AG08396 (cell line): ENCODE results near the gene PNRC1.
"Not testable (repeated sequence)": the region's sequence is repeated elsewhere in the genome, so short reads cannot be mapped to it uniquely, and the experiment has no call there.

Source experiments
- DNase-seq: peaks from one replicate; pipeline ENCODE4 v3.0.0; 2012; ENCODE audit warnings: low spot score, mixed read lengths

Gene PNRC1

GRCh38 chr6:89059227-89059626, 21.3 kb upstream of the PNRC1 start:
- DNase-seq = no peak

- DNase-seq = no peak
These were observed 16.7 kb upstream of the PNRC1 start for GRCh38 chr6:89063881-89064280.

DNA sequence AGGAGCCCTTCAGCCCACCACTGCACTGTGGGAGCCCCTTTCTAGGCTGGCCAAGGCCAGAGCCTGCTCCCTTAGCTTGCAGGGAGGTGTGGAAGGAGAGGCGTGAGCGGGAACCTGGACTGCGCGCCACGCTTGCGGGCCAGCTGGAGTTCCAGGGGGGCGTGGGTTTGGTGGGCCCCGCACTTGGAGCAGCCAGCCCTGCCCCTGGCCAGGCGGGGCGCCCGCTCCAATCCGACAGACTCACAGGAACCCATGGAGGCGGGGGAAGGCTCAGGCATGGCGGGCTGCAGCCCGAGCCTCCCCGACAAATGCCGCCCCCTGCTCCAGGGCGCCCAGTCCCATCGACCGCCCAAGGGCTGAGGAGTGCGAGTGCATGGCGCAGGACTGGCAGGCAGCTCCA, 15.6 kb upstream of the PNRC1 start:
- not testable (repeated sequence) for DNase-seq

DNA sequence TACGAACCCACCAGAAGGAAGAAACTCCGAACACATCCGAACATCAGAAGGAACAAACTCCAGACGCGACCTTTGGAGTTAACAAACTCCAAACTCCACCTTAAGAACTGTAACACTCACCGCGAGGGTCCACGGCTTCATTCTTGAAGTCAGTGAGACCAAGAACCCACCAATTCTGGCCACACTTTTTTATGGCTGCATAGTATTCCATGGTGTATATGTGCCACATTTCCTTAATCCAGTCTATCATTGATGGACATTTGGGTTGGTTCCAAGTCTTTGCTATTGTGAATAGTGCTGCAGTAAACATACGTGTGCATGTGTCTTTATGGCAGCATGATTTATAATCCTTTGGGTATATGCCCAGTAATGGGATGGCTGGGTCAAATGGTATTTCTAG, 14.4 kb upstream of the PNRC1 start:
- DNase-seq = not testable (repeated sequence)

- no peak for DNase-seq
These were observed 13.5 kb upstream of the PNRC1 start for GRCh38 chr6:89066940-89067646.

- no peak for DNase-seq
These were observed 12.8 kb upstream of the PNRC1 start for GRCh38 chr6:89067796-89068195.

DNA sequence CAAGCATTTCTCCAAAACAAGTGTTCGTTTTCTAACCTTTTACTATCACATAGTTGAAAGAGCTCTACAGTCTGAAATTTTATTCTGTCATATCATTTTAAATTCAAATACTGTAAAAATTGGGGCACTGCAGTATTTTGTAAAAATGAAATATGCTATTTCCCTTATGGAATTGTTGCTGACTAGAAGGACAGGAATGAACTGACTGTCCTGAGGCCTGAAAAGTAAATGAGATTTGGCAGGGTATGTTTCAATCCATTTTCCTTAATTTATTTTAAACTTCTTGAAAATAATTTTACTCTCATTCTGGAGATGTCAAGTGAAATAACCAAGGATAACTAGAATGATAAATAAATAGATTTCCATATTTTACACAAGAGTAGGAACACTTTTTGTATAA, 11.9 kb upstream of the PNRC1 start:
- DNase-seq = no peak

- DNase-seq = no peak
These were observed 10.9 kb upstream of the PNRC1 start for GRCh38 chr6:89069536-89070163.

DNA sequence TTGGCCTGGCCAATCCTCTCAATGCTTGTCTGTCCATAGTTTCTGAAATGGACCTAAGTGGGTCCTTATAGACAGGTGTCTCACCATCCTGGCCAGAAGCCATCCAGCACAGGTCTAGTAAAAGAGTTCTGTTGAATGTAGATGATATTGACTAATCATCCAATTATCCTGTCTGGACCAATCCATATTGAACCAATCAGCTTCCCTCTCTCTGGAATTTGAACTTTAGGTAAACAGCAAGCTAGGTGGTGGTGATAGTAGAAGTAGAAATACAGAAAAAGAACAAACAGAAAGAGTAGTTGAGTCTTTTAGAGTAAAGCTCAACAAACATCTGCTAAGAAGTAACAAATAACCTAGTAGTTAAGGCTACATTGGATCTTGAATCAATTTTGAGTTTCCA, 9.5 kb upstream of the PNRC1 start:
- no peak for DNase-seq

DNA sequence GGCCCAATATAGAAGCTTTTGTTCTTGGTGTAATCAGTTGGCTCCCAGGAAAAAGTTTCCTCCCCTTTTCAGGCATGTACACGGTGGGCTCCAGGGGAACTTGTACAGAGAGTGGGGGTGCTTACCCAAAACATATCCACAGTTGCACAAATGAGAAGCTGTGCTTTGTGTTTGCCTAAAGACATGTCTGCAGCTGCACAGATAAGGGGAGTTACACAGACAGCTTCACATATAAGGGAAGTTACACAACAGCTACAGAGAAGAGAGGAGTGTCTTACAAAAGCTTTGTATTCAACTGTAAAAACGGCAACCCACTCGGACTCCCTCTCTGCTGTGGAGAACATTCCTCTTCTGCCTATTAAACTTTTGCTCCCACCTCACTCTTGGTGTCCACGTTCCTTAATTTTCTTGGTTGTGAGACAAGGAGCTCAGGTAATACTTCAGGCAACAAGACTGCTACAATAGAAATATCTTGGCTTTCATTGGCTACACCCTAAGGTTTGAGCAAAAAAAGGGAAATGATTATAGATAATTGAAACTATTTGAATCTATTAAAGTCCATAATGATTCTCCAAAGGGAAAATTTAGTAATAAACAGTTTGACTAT, 7.4 kb upstream of the PNRC1 start:
- no peak for DNase-seq

- no peak for DNase-seq
These were observed 6.7 kb upstream of the PNRC1 start for GRCh38 chr6:89073840-89074239.

GRCh38 chr6:89079511-89080234, 878 bp upstream of the PNRC1 start:
- DNase-seq = peak; percentile 34

DNA sequence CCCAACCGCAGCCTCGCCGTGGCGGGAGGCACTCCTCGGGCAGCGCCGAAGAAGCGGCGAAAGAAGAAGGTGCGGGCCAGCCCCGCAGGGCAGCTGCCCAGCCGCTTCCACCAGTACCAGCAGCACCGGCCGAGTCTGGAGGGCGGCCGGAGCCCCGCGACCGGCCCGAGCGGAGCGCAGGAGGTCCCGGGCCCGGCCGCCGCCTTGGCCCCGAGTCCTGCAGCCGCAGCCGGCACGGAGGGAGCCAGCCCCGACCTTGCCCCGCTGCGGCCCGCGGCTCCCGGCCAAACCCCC, 525 bp downstream of the PNRC1 start:
- DNase-seq = no peak

- DNase-seq = peak; percentile 95
These were observed 1.1 kb downstream of the PNRC1 start for GRCh38 chr6:89081423-89082322.

DNA sequence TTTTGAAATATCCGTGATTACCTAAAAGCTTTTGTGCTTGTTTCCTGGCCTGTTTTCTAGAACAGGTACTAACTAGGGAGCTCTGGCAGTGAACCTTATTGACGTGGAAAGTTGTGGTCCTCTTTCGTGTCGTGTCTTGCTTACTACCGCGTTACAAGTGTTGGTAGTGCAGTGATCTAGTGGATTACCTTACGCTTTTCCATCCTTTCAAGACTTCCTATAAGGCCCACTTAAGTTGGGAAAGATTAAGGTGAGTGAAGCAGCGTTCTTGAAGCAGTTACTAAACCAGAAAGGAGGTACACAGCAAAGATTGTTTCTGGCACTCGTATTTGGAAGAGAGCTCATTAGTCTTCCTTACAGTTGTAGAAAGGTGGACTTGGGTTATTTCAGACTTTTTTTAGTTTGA, 1.9 kb downstream of the PNRC1 start:
- no peak for DNase-seq

- DNase-seq = no peak
These were observed 4.0 kb downstream of the PNRC1 start for GRCh38 chr6:89084542-89084941.

DNA sequence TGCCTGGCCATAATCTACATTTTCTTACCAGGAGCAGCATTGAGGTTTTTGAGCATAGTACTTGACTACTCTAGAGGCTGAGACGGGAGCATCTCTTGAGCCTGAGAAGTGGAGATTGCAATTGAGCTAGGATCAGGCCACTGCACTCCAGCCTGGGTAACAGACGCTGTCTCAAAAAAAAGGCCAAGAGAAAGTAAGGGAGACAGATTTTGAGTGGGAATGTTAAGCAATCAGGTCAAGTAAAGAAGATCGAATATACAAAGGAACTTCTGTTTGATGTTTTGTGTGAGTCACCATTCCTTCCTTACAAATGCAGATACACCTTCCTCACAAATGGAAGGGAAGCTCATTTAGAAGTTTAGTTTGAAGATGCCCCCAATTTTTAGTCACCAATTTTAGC, 4.4 kb downstream of the PNRC1 start:
- no peak for DNase-seq

- DNase-seq = no peak
These were observed 5.1 kb downstream of the PNRC1 start for GRCh38 chr6:89085409-89086205.

DNA sequence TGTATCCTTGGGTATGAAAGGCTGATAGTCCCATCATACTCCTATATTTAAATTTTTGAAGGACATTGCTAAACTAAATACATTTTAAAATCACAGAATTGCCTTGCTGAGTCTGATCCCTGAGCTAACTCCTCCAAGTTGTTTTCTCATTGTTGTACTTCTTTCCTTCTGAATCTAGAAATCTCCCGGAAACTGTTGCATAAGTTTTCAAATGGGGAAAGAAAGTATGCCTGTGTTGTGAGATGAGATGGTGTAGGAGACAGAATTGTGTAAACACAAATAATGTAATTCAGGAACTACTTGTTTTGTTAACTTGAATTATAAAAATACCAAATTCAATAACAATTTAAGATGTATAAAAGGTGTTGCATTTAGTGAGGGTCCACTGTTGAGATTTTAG, 7.3 kb downstream of the PNRC1 start:
- DNase-seq = no peak

GRCh38 chr6:89098461-89098860, 17.9 kb downstream of the PNRC1 start:
- no peak for DNase-seq

- DNase-seq = no peak
These were observed 19.6 kb downstream of the PNRC1 start for GRCh38 chr6:89100114-89100513.
